NB4 (cell line): ENCODE results near the gene SYNGR1.

Source experiments
- CTCF ChIP-seq: IDR thresholded peaks from one replicate; pipeline ENCODE4 v1.5.1; 2012; ENCODE audit warnings: low read depth, low read length
- POLR2A ChIP-seq: IDR thresholded peaks from 2 replicates; pipeline ENCODE4 v1.6.1; 2011; ENCODE audit warnings: mild to moderate bottlenecking; ENCODE audit not compliant: insufficient read length; ENCODE audit errors: extremely low read depth

- no peak for TF ChIP-seq CTCF
- no peak for TF ChIP-seq POLR2A
Measured at GRCh38 chr22:39395936-39396796, 46.4 kb downstream of the SYNGR1 start.
